T1000 (cell line): ENCODE data around the gene NDUFV3.
"Not testable (repeated sequence)": the region's sequence is repeated elsewhere in the genome, so short reads cannot be mapped to it uniquely, and the experiment has no call there.

Source experiments
- DNase-seq: peaks from one replicate; lab custom pipeline; 2025; ENCODE audit warnings: mixed read lengths; lab: John Stamatoyannopoulos, UW

The NDUFV3 gene

DNA sequence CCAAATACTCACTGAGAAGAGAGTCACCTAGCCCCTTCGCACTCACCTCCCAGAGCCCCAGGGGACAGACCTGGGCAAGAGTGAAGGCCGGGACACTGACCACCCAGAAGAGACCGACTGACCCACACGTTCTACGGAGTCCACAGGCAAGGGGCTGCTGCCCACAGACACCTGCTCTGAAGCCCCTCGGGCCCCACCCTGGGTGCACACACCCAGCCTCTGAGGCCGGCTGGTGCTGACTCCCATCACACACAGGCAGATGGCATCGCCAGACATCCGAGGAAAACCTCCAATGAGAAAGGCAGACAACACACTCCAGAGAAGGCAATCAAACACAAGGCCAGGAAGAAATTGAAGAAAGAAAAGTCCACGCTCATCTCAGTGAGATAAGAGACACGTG lies 35.9 kb upstream of the NDUFV3 start:
- DNase-seq = no peak

DNA sequence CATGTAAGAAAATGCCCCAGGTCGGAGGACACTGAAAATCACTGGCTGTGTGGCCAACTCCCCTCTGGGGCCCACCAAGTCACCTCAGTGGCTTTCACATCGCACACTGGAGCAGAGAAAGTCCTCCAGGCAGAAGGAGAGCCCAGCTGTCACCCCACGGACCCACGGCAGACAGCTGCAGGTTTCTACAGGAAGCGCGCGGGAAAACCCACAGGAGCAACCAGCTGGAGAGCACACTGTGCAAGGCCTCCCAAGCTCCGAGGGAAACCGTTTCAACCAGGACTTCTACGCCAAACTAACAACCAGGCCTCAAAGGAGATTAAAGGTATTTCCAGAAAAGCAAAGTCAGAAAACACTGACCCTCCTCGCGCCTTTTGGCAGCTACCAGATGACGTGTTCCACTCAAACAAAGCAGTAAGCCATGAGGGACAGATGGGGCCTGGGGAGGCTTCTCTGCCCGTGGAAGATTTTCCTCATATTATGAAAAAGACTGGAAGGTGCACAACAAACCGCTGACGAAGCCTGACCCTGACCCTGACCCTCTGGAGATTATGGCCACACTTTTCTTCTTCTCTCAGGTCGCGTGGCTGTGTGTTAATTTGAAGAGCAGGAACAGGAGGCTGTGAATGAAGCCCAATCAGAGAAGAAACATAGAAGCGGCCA lies 34.8 kb upstream of the NDUFV3 start:
- DNase-seq = no peak

DNA sequence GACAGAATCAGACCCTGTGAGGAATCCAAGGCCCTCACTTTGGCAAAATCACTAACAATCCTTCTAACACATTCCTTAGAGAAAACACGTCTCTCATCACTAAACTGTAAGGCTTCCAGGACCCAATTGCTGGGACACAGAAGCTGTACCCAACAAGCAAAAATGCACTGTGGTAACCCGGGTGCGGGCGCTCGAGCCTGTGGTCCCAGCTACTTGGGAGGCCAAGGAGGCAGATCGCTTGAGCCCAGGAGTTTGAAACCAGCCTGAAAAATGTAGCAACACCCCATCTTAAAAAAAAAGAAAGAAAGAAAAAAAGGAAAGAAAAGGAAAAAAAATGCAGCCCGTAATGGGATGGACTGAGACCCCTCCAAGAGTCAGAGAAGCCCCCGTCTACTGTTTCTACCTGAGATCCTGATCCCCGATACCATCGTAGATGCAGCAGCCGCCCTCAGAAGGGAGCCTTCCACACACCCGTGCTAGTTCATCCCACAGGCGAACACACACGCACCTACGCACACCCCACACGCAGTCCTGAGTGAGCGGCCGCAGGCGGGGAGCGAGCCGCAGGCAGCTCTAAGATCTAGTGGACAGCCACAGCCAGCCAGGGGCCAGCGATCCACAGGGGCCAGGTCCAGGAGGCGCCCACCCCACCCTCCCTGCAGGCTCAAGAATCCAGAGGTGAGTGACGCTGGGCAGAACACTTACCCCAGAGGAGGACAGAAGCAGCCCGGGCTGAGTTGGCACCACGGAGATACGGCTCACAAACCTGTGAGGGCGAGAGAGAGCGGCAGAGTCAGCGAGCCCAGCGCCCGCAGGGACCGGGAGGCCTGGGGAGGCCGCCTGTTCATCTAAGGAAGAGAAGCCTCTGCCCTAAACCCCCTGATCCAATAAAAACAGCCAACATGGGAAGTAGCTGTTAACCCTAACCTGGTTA lies 33.9 kb upstream of the NDUFV3 start:
- no peak for DNase-seq

DNA sequence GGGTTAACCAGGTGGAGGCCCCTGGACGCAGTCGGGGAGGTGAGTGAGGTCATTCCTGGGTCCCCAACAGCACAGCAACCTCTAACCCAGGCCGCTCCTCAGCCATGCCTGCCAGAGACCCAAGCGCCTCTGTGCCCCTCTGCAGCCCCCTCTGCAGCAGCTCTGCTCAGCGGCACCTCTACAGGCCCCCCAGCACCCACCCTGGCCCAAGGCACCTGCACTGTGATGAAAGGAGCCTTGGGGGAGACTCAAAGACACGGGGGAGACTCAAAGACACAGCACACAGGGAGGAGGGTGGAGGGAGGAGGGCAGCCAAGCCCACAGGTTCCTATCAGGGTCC lies 33.2 kb upstream of the NDUFV3 start:
- DNase-seq = no peak

DNA sequence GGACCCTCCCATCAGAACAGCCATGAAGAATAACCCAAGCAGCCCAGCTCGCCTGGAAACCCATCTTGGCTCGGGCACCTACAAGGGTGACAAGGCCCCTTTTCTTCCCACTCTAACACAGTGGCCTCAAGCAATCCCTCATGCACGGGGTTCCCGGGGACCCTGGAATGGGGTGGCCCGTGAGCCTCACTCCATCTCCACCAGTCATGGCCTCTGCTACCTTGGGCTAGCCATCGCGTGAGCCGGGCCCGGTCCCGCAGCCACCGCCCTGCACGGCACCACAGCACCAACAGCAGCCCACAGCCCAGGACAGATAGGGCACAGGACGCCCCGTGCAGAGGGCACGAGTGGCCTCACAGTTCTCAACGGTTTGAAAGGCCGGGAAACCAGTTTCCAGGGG lies 32.8 kb upstream of the NDUFV3 start:
- DNase-seq = no peak

DNA sequence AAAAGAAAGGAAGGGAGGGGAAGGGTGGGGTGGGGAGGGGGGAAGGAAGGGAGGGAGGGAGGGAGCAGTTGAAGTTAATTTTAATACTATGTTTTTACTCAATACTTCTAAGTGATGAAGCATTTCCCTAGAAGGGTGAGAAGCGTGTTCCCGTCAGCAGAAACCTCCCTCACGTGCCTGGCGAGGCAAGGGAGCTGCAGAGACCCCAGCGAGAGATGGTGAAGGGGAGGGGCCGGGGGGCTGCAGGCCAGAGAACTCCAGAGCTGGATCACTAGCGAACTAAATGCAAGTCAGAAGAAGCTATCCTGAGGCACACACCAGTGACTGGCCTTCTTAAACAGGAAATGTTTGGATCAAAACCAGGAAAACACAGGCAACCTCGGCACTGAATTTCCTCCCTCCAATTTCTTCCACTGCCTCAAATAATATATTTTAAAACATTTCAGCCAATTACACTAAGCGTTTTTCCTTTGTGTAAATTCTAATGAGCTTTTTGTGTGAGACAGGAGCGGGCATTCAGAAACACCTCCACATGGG lies 31.7 kb upstream of the NDUFV3 start:
- no peak for DNase-seq

DNA sequence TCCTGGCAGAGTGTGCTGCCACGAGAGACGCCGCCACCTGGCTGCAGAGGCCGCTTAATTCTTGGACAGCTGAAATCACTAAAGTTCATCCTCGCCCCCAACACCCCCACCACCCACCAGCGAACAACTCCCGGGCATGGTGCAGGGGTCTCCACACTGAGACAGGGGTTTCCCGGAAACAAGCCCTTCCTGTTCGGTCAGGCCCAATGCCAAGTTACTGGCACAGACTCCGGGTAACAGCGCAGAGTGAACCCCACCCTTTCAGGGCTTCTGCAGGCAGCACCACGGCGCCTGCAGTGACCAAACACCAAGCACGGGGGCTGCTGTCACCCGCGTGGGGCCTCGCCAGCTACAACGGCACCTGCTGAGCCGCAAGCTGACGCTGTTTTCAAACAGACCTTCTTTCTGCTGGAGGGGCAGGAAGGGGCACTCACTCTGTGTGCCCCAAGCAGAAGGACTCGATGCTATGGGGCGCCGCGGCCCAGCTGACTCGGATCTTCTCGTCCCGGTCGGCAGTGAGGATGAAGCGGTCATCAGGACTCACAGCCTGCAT lies 31.2 kb upstream of the NDUFV3 start:
- no peak for DNase-seq

DNA sequence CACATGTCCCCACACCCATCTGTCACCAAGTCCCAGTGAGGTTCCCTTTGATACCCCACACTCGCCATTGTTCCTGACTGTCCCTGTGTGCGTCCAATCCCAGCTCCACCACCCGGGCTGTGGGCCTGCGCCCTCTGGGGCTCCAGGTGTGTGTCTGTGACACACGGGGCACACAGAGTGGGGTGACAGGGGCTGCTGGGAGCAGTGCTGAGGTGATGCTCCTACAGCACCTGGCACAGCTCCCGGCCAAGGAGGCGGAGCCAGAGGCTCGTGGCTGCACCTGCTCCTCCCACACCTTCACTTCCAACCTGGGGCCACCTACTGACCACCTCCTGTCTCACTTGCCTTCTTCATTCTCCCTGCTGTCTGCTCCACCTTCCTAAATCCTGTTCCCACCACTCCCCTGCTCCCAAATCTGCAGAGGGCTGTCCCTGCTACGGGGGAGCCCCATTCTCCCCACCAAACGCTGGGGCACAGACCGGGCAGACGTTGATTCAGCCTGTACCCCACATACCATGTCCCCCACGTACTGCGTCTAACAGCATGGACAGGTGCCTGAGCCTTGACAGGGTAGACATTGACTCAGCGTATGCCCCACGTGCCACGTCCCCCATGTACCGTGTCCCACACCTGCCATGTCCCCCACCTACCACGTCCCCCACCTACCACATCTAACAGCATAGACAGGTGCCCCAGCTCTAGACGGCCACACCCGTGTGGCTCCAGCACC lies 30.2 kb upstream of the NDUFV3 start:
- DNase-seq = no peak

DNA sequence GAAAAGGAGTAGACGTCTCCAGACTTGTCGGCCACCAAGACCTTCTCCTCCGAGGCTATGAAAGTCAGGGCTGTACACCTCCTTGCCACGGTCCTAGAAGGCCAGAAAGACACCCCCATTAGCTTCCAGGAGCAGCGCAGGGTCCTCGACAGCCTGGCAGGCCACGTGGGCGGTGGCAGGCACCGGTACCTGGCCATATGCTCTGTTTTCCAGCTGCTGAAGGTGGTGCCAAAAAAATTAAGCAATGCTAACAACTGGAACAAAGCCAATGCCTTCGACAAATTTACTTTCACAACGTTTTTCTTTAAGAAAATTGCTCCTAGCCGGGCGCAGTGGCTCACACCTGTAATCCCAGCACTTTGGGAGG lies 29.6 kb upstream of the NDUFV3 start:
- no peak for DNase-seq

DNA sequence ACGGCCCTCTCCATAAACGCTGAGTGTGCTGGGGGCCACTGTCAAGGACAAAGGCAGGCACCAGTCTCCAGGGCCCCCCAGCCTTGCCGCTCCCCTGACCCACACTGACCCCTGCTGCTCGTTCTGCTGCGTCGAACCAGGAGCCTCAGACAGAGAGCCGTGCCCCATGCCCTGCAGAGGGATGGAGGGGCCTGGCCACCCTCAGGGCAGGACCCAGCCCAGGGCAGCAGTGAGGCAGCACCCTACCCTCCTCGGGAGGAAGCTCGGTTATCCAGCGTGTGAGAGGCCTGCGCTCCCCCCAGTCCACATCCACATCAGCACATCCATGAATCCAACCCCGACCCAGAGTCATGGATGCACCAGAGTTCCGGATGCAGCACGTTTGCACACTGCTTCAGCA lies 28.8 kb upstream of the NDUFV3 start:
- DNase-seq = no peak

DNA sequence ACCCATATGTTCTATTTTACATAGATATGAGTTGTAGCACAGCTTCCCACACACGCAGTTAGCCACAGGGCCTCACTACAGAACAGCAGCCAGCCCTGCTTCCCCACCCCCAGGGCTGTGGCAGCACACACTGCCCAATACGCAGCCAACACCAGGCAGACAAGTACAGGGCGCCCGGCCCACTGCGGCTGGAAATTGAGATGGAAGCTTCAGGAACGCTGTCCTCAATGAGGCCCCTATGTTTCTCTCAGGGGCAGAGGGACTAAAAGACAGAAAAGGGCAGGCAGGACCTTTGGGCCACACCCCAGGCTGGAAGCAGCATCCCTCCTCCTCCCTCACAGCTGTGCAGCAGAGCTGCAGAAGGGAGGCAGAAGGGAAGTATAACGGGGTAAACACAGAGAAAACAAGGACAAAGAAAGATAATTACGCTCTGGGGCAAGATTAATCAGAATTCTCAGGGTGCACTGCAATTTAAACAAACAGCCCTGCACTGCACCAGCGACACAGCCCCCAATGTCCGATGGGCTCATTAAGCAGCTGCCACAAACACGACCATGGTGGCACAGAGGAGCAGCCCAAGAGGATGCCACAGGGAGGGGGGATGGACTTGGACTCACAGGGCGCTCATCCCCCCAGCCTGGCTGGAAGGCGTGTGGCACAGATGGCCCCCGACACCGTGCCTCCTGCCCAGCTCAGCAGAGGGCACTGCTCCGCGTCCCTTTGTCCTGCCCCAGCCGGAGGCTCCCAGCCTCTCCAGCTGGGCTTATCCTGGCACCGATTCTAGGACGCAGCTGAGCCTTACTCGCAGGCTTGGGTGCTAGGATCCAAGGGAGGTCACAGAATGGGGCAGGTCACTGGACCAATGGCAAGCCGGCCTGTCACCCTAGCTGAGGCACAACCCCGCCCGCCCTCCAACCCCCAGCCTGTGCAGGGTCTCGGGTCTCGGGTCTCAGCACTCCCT lies 28.0 kb upstream of the NDUFV3 start:
- DNase-seq = no peak

DNA sequence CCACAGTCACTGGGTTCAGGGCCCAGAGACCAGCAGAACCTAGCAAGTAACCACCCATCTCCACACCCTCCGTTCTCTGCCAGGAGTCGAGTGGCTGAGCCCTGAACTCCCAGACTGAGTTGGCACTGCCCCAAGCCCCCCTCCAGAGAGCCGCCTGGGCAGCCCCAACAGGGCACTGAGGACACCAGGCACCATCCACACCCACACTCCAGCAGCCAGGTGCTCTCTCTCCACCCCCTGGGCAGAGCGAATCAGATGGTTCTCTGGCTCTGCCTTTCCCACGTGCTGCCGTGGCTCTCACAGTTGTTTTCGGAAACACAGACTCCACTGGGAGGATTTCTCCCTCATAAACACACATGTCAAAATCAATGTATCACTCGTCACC lies 27.3 kb upstream of the NDUFV3 start:
- DNase-seq = no peak

DNA sequence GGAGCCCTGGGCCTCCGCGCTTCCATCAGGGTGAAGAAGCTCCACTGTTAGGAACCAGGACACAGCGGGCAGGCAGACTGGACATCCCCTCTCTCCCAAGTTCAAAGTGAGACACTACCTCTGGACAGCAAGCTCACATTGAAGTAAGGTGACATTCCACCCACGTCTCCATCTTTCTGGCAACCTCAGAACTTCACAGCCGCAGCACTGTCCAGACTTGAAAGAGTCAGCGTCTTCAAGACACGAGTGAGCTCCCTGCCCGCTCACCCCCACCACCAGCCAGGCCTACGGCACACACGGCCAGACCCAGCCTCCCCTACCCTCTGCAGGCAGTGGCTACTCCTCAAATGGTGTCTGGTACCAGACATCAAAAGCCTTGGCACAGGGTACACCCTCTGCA lies 24.9 kb upstream of the NDUFV3 start:
- DNase-seq = no peak

DNA sequence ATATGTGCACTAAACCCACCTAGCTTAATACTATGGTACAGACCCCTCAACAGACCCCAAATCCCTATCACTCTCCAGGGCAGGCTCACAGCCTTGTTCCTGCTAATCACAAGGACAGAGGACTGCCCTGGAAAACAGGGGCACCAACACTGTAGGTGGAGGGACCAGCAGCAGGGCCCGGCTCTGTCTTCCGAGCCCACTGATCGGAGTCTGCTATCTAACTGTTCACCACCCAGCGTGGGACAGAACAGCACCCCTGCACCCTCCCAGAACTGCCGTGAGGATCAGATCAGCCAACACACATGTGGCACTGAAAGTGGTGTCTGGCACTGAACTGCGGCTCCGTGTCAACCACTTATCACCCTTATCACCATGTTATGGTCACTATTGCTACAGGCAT lies 20.0 kb upstream of the NDUFV3 start:
- no peak for DNase-seq

DNA sequence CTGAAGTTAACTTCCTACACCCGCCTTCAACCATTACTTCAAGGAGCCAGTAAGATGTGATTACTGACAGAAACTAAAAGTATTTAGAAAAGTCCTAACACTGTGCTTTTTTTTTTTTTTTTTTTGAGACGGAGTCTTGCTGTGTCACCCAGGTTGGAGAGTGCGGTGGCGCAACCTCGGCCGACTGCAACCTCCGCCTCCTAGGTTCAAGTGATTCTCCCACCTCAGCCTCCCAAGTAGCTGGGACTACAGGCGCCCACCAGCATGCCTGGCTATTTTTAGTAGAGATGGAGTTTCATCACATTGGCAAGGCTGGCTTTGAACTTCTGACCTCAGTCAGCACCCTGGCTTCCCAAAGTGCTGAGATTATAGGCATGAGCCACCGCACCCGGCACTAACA lies 17.3 kb upstream of the NDUFV3 start:
- DNase-seq = not testable (repeated sequence)

DNA sequence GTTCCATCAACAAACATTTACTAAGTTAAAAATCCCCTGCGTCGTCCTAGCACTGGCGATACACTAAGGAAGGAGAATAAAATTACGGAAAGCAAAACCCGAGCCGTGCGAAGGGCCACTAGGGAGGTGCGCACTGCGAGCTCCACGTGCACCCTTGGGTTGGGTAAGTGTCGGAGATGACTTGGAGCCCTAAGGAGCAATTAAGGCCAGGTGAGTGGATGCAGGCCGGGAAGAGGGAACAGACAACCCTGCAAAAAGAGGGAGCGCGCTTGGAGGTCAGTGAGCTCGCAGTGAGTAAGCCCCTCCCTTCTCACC lies 14.5 kb upstream of the NDUFV3 start:
- no peak for DNase-seq

DNA sequence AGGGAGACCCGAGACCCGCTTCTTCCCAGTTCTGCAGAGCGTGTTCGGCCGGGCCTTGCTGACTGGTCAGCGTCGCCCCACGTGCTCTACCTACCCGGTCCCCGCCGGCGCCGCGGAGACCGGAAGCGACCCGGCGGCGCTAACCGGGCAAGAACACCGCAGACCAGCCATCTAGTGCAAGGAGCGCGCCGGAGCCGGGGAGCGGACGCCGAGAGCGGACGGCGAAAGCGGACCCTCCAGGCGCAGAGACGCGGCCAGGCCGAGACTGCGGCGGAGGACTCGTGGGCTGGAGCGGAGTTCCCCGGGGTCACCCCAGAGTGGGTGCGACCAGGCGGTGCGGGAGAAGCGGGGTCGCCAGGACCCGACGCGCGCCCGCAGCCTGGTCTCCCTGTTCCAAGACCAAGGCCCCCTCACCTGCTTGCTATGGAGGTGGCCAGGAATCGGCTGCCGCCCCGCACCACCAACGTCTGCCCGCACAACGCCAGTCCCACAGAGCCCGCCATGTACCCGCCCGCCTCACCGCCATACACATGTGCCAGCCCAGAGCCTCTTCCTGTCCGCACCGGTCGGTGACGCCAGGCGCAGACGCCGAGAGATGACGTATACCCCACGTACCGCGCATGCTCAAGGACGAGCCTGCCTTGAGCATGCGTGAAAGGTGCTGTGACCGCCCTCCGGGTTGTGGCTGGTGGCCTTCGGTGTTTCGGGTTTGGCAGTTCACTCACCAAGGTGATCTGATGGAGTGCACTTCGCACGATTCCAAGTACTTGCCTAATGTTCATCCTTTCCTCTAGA lies 13.9 kb upstream of the NDUFV3 start, which contains the start of gene WDR4:
TSS of gene WDR4 (minus strand) at position 547 of the 795 bp plus-strand sequence. CDS start at position 503, 44 bp downstream.
- peak; percentile 92 for DNase-seq

DNA sequence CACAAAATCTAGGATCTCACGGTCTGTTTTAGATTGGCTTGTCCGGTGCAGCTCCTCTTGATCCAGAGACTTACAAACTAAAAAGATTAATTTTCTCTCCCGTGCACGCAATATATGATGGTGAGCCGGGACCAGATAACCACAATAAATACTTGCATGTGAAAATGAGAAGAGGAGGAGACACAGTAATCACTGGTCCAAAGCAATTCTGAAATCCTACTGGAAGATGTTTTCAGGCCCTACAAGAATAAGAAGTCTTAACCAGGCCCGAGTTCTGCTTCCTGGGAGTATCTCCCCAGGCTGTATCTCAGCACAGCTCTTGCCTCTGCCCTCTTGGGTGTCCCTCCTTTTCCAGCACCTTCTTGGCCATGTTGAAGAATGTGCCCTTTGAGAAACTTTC lies 12.8 kb upstream of the NDUFV3 start:
- DNase-seq = no peak

DNA sequence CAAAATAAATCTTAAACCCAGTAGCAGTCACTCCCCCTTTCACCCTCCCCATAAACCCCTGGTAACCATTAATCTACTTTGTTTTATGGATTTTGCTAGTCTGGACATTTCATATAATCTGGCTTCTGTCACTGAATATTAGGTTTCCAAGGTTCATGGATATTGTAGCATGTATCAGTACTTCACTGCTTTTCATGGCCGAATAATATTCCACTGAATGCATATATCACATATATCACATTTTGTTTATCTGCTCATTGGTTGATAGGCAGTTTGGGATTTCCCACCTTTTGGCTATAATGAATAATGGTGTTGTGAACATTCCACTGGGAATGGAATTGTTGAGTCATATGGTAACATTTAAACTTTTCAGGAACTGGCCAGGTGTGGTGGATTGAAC lies 9.2 kb upstream of the NDUFV3 start:
- no peak for DNase-seq

DNA sequence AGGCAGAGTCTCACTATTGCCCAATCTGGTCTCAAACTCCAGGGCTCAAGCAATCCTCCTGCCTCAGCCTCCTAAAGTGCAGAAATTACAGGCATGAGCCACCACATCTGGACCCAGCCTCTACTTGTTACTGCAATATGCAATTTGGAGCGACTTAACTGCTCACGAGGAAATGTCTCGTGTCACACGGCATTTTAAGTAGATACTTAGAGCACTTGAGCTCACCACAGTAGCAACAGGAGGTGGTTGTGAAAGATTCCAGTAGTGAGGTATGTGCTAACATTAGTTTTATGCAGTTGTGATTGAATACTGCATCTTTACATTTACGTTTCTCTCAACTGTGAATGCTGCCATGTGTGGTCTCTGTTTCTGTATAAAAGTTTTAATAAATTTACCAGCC lies 5.8 kb upstream of the NDUFV3 start:
- DNase-seq = no peak

DNA sequence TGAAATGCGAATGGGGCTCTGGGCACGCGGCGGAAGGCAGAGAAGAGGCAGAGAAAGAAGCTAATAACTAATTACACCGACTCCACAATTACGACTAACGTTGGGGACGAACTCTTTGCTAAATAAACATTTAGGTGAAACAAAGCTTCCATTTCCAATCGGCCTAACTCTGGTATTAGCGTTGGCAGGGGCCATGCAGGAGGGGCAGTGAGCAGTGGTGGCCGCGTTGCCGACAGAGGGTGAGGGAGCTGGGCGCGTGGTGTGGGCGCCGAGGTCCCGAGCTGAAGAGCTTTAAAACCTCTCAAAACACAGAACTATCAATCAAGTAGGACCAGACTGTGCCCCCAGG lies 553 bp upstream of the NDUFV3 start:
- DNase-seq = no peak
